GM18526 (cell line): ENCODE data around the gene DOCK10.

Source experiments
- POLR2A ChIP-seq: IDR thresholded peaks from 3 replicates; pipeline ENCODE4 v1.6.1; 2011; ENCODE audit not compliant: insufficient read length; ENCODE audit errors: extremely low read depth

The DOCK10 gene

DNA sequence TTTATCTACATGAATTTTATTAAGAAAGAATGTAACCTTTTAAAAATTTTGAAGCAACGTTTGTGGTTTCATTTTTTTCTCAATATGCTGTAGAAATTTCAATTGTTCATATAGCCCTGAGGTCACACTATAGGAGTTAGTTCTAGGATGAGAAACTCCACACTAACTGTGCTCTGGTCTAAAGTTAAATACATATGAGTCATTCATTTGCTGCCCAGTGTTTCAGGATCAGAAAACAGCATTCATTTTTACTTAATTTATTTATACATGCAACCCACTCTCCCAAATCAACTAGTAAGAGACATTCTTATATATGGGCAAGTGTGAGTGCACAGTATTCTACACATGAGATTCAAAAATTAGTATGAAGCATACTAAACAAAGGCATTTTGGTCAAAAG, 137.9 kb downstream of the DOCK10 start:
- no peak for TF ChIP-seq POLR2A

DNA sequence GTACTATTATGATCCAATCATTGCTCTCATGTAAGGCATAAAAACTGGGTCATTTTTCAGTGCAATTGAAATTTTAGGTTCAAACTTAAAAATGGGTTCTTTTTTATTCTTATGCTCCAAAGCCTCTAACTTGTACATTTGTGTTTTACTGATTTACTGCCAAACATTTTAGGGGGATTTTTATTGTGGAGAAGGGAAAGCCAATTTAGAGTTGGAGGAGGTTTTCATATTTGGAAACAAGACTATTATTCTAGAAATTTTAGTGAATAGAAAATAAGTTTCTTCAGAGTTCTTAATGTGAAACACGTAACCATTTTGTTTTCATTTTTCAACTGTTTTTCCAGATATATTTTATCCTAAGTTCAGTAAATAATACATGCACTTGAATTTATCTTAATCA, 138.6 kb downstream of the DOCK10 start:
- no peak for TF ChIP-seq POLR2A

DNA sequence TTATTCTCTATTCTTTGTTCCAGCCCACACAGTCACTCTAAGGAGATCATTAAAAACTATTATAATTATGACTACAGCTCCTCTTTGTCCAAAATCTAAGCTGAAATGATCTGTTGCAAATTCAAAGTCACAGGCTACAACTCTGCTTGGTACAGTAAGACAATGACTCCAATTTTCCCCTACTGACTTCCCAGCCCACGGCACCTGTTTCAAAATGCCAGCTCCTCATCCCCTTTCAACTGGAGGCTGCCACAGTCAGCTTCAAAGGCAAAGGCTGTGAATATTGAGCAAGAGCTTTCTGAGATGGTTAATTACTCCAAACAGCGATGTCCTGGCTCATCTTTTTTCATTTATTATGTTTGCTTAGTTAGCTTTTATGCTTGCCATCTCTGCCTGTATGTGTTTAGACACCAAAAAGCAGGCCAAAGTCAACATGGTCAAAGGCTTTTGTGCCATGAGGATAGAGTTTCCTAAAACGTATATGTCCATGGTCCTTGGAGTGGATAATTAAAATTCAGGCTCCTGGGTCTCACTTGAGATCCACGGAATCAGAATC, 141.1 kb downstream of the DOCK10 start:
- TF ChIP-seq POLR2A = no peak

DNA sequence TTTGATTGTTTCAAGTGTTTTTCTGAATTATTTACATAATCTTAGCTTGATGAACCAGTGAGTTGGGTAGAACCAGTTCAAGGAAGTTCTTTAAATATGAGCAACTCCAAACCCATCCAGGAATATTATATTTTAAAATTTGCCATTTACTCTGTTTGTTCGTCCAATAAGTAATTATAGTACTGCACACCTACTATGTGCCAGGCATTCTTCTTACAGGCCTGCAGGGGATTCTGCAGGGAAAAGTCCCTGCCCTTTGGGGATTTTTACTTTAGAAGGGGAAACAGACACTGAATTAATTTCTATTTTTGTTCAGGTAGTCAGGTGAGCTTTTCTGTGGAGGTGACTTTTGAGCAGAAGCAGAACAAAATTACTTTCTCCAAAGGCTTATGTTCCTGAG, 146.9 kb downstream of the DOCK10 start:
- no peak for TF ChIP-seq POLR2A

DNA sequence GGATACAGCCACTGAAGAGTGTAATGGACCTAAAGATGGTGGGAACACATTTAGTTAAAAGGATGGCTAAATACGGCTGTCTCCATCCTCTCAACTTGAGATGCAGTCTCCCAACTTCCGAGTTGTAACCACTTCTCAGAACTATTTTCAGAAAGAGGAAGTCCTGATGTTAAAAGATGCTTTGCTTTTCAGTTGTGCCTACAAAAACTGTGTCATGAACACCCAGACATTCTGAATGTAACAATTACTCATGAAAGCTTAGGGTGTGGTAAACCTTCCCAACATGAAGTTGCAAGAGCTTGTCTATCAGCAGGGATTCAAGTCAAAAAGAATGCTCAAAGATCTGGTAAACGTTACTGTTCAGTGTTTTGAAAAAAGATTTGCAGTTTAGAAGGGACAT, 147.9 kb downstream of the DOCK10 start:
- no peak for TF ChIP-seq POLR2A

DNA sequence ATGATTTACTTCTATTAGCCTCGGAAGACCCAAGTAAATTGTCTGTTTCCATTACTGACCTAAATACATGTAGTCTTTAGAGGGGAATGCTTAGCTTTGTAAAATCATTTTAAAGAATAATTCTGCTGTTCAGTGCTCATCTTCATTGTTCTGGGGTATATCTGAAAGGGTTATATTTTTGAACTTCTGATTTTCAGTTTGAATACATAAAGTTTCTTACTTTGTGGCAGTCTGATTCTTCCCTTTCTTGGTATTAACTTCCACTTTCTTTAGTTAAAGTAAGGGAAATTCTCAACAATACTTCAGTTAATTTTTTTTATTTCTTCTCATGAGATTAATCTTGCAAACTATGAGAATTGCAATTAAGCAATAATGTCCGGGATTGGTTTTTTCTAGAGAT, 148.4 kb downstream of the DOCK10 start:
- TF ChIP-seq POLR2A = no peak

DNA sequence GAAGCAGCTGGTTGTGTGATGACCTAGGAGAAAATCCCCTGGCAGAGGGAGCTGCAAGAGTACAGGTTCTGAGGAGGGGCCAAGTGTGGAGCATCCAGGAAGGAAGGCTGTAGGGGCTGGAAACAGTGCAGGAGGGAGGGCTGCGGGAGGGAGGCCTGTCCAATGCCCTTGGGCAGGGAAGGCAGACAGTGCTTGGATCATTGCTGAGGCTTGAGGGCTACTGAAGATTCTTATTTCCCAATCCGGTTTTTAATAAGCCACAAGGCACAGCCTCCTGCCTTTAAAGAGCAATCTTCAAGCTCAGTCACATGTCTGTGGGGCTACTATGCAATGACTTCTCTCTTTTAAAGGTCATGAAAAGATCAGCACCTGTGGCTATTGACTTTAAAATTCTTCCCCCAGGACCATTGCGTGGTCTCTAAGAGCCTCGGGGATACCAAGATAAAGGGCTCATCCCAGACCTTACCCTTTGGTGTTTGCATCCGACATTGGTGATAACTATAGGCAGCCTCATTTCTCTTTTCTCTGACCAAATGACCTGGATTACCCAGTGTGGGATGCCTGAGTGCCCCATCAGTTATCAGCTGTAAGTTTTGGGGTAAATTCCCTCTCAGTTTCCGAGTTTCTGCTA, 149.6 kb downstream of the DOCK10 start:
- TF ChIP-seq POLR2A = no peak

DNA sequence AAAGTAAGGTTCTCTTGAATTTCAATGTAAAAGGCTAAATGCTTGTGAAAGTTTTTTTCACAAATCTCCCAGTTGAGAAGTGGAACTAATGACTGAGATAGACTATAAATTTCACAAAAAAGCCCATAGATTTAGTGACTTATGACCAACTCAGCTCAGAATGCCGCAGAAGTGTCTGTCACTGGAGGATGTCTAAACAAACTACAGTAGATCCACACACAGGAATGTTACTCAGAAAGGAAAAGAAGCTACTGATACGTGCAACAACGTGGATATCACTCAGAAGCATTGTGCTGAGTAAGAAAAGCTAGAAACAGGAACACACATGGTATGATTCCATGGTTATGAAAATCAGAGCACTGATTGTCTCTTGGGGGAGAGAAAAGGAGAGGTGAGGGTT, 151.9 kb downstream of the DOCK10 start:
- no peak for TF ChIP-seq POLR2A

DNA sequence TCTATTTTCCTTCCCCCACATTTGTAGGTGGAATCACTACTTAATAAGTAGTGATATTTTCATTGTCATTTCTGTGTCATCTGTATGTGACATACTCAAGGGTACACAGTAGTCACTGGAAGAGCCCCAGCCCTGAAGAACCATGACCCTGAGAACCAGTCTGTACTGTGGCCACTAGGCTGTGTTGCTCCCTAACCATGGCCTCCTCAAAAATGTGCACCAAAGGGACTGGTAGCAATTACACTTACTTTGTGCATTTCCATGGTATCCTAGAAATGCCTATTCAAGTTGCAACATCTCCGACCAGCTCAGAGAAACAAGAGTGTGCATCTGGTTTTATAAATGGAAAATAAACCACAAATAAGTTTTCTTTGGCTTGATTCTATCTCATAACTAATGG, 155.1 kb downstream of the DOCK10 start:
- TF ChIP-seq POLR2A = no peak

DNA sequence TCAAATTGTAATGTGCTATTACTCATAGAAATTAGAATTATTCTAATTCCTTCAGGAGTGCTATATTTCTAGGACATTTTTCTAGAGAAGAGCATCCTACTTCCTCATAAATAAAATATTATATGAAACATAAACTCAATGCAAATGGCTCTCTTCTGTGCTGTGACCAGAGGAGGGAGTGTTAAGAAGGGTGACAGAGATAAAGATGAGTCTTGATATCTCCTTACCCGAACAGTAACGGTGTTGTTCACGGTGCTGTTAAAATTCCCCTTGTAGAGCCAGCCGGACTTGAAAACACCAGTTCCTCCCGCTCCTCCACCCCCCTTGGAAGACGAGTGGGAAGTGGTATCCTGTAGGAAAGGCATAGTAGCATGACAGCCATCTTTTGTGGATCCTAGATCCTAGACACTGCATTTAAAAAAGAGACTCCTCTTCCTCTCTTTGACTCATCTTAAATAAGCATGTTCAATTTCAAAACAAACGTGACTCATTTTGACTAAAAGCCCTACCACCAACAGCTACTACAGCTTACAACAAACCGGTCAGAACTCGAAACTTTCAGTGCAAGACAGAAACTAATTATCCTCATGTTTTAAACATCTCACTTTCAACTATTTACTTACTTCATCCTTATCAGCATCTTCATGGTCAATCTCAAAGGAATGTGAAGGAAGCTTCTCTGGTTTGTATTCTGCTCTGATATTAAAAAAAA, 156.3 kb downstream of the DOCK10 start:
- no peak for TF ChIP-seq POLR2A

DNA sequence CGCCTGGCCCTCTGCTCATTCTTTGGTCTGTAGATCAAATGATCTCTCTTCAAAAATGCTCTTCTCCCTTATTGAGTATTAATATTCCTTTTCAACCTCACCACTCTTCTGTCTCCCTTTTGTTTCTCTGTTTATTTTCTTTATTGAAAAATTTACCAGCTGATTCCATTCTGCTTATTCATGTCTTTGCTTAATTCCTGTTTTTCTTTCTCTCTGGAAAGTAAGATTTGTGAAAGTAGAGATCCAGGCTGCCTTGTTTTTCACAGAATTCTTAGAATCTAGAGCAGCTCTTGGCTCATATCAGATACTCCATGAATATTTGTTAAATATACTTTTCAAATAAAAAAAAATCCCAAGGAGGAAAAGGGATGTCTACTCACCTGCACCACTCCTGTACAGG, 157.0 kb downstream of the DOCK10 start:
- TF ChIP-seq POLR2A = no peak

DNA sequence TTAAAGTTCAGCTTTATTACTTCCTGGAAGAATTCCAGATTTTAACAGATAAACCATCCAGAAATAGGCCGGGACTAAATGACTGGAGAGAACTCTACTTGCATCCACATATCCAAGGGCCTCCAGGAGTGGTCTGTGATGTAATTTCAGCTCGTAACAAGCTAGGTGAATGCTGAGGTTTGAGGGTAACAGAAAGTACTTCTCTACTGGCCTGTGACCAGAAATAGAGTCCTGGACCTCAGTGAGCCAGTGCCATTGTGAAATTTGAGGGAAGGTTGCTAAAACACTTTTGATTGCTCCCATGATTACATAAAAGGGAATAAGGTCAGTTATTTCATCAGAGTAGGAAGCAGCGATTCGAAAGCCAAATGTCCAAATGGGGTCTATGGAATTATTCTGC, 158.1 kb downstream of the DOCK10 start:
- no peak for TF ChIP-seq POLR2A

DNA sequence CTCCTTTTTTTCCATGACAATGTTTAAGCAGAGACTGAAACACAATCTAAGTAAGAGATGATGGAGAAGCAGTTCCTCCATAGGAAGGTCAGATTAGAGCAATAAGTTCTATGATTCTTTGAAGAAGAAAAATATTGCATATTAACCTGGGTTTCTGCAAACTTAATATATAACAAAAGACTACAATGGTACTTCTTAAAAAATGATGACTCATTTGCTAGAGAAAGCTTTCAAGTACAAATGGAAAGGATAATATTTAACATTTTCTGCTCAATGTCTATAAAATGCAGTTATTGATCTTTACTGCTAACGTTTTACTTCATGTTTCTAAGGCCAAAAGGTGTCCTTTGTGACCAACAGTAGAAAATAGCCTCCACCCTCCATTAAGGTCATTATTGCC, 158.6 kb downstream of the DOCK10 start:
- no peak for TF ChIP-seq POLR2A

DNA sequence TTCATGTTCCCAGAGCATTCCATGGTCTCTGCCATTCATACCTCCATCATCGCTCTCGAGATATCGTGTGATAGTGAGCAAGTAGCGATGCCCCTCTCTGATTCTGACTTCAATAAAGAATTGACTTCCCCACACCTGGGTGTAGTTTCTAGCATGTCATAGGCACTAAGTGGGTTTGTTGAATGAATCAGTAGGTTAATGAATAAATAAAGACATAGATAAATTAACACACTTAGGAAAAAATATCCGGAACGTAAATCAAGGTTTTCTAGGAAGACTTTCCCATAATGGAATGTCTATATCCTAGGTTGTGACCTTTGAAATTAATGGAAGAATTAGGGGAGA, 159.1 kb downstream of the DOCK10 start:
- no peak for TF ChIP-seq POLR2A

DNA sequence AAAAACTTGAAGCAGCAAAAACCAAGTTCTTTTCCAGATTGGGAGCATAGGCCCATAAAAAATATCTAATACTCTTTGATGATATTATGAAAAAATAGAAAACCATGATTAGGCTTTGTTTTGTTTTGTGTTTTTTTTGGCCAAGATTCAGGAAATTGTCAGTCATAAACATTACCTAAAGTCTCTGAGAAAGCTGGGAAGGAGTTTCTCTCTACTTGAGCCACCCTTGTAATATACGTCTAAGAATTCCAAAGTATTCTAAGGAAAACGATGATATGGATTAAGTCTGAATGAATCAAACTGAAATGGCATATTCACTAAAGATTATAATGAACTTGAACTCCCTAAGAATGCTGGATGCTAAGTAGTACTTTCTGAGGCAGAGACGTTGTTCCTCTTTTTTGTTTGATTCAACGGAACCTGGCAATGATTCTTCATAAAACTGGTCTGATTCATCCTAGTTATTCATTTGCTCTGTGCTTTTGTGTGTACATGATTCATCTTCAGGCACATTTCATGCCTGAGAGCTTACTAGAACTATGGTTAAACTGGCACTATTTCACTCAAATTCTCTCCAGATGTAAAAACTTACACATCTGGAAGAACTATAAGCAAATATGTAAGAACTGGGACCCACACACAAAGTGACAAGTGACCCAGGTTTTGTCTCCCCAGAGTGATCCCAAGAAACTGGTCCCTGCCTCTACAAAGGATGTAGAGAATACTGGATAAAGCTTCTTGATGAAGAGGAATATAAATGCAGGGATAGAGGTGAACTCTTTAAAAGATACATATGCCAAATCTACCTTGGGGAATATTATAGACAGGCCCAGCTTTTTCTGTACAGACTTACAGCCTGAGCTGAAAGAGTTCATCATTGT, 159.7 kb downstream of the DOCK10 start:
- TF ChIP-seq POLR2A = no peak

DNA sequence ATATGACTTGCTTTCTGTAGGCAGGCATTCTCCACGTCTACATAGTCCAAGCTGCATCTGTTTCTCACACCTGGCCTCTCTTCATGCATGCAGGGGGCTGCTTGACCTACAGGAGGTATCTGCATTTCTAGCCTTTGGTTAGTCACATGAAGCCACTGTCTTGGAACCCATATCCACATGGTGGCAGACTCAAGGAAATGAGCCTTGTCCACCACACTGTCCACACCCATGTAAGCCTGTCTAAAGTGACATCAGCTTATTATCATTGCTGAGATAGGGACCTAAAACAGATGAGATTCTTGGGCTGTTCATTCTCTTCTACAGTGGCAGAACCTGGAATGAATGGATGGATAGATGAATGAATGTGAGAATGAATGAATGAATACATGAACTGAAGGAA, 160.4 kb downstream of the DOCK10 start:
- TF ChIP-seq POLR2A = no peak
